IMR-90 (cell line): ENCODE measurements around the gene SAMD11. TPM values are rescaled to one million over a fixed set of nuclear protein-coding genes. Genes with fewer than 3 reads are reported as not detected.

Source experiments
- ATAC-seq: fragments of 200-7000 bp; cut with Tn5 transposase; 2 replicates; pipeline ENCODE4 v1.9.1; 2020; ENCODE audit warnings: low read depth, mild to moderate bottlenecking, moderate library complexity
- BruUV-seq: library from RNA; stranded (reverse); fragments of 400-500 nt; replicated peaks from 2 replicates; lab custom pipeline; 2021; lab: Mats Ljungman, UMichigan
- CTCF ChIA-PET: fragments of 300-600 bp; formaldehyde crosslinking; extraction: SDS; loops from one replicate; lab custom pipeline; 2021; ENCODE audit warnings: antibody characterized with exemption; lab: Yijun Ruan, JAX
- POLR2A ChIA-PET: fragments of 300-600 bp; sonication (Branson Sonifier 250); formaldehyde crosslinking; loops from one replicate; lab custom pipeline; 2022; ENCODE audit warnings: antibody characterized with exemption; ENCODE audit not compliant: unreplicated experiment; lab: Charles Lee
- DNase-seq: peaks from one replicate; pipeline ENCODE4 v3.0.0; 2013
- H2AFZ ChIP-seq: replicated peaks from 2 replicates; pipeline ENCODE3; 2013; ENCODE audit warnings: low read length, mild to moderate bottlenecking; ENCODE audit not compliant: poor library complexity
- H2AK5ac ChIP-seq: 2 replicates; pipeline ENCODE4 v1.6.1; 2013; ENCODE audit warnings: low read depth, low read length, inconsistent platforms
- H2AK9ac ChIP-seq: replicated peaks from 2 replicates; pipeline ENCODE3; 2013; ENCODE audit warnings: mild to moderate bottlenecking, low read depth, low read length, moderate library complexity; ENCODE audit not compliant: poor library complexity
- H2BK120ac ChIP-seq: 2 replicates; pipeline ENCODE4 v1.6.1; 2013; ENCODE audit warnings: low read depth, low read length, inconsistent platforms
- H2BK15ac ChIP-seq: 3 replicates; pipeline ENCODE4 v1.6.1; 2013; ENCODE audit warnings: low read depth, low read length, inconsistent platforms
- H2BK20ac ChIP-seq: 2 replicates; pipeline ENCODE4 v1.6.1; 2013; ENCODE audit warnings: low read depth, mild to moderate bottlenecking, inconsistent platforms, low read length, moderate library complexity
- H2BK5ac ChIP-seq: 2 replicates; pipeline ENCODE4 v1.6.1; 2013; ENCODE audit warnings: mild to moderate bottlenecking, low read depth, low read length, inconsistent platforms; ENCODE audit not compliant: poor library complexity, severe bottlenecking
- H3K14ac ChIP-seq: replicated peaks from 2 replicates; pipeline ENCODE4 v1.6.1; 2013; ENCODE audit warnings: low read depth, low read length, inconsistent platforms
- H3K18ac ChIP-seq: 2 replicates; pipeline ENCODE4 v1.6.1; 2013; ENCODE audit warnings: low read depth, low read length, control low read depth
- H3K23ac ChIP-seq: 2 replicates; pipeline ENCODE4 v1.6.1; 2013; ENCODE audit warnings: low read depth, low read length, inconsistent platforms
- H3K27ac ChIP-seq: 2 replicates; pipeline ENCODE4 v1.5.1; 2013; ENCODE audit warnings: mild to moderate bottlenecking, control low read depth, low read length; ENCODE audit not compliant: insufficient read depth
- H3K27me3 ChIP-seq: 2 replicates; pipeline ENCODE4 v1.6.1; 2013; ENCODE audit warnings: low read length; ENCODE audit not compliant: control insufficient read depth, insufficient read depth
- H3K36me3 ChIP-seq: 2 replicates; pipeline ENCODE4 v1.6.1; 2013; ENCODE audit warnings: low read length, mixed read lengths; ENCODE audit not compliant: control insufficient read depth, insufficient read depth
- H3K4ac ChIP-seq: 2 replicates; pipeline ENCODE4 v1.6.1; 2013; ENCODE audit warnings: low read depth, low read length, inconsistent platforms
- H3K4me1 ChIP-seq: 2 replicates; pipeline ENCODE4 v1.6.1; 2013; ENCODE audit warnings: low read length, mixed read lengths; ENCODE audit not compliant: control insufficient read depth, insufficient read depth
- H3K4me2 ChIP-seq: 2 replicates; pipeline ENCODE4 v1.6.1; 2013; ENCODE audit warnings: low read depth, mild to moderate bottlenecking, control low read depth, low read length, moderate library complexity
- H3K4me3 ChIP-seq: 2 replicates; pipeline ENCODE4 v1.5.1; 2013; ENCODE audit warnings: low read depth, mild to moderate bottlenecking, control low read depth, low read length, moderate library complexity; ENCODE audit not compliant: insufficient read depth
- H3K56ac ChIP-seq: 2 replicates; pipeline ENCODE4 v1.6.1; 2013; ENCODE audit warnings: low read length, inconsistent platforms; ENCODE audit not compliant: insufficient read depth; ENCODE audit errors: extremely low read depth
- H3K79me1 ChIP-seq, 2 experiments: 2 replicates each; pipeline ENCODE4 v1.6.1; 2013; ENCODE audit warnings: low read length in 2 of 2, inconsistent platforms in 1 of 2, low read depth in 1 of 2
- H3K9ac ChIP-seq: 2 replicates; pipeline ENCODE4 v1.6.1; 2013; ENCODE audit warnings: low read depth, low read length, control low read depth
- H3K9me1 ChIP-seq: 2 replicates; pipeline ENCODE4 v1.6.1; 2013; ENCODE audit warnings: low read length, inconsistent platforms; ENCODE audit not compliant: insufficient read depth
- H3K9me3 ChIP-seq: 2 replicates; pipeline ENCODE4 v1.6.1; 2013; ENCODE audit warnings: low read length; ENCODE audit not compliant: control insufficient read depth, insufficient read depth
- H4K20me1 ChIP-seq: 2 replicates; pipeline ENCODE4 v1.6.1; 2013; ENCODE audit warnings: low read length, inconsistent platforms; ENCODE audit not compliant: insufficient read depth
- H4K5ac ChIP-seq: 2 replicates; pipeline ENCODE4 v1.6.1; 2013; ENCODE audit warnings: mild to moderate bottlenecking, low read depth, low read length, control low read depth
- H4K8ac ChIP-seq, 2 experiments: 2 replicates each; pipeline ENCODE4 v1.6.1; 2013; ENCODE audit warnings: low read depth in 2 of 2, low read length in 2 of 2, control low read depth in 1 of 2, inconsistent platforms in 1 of 2
- H4K91ac ChIP-seq: 2 replicates; pipeline ENCODE4 v1.6.1; 2013; ENCODE audit warnings: low read depth, low read length, inconsistent platforms; ENCODE audit not compliant: insufficient read depth
- RFX5 ChIP-seq: IDR thresholded peaks from 2 replicates; pipeline ENCODE4 v1.8.0; 2012; ENCODE audit warnings: low read depth, mild to moderate bottlenecking, low read length, moderate library complexity
- WGBS, 2 experiments: methylation state at CpG; one replicate each; pipeline versions ENCODE4 v1.1.5 to v1.1.7; 2013; ENCODE audit warnings: missing lambda C conversion rate in 2 of 2; ENCODE audit not compliant: insufficient read length in 1 of 2; ENCODE audit errors: extremely low coverage in 2 of 2; 5-methylcytosine and 5-hydroxymethylcytosine counted together
- dilution Hi-C: fragments of 300-500 bp; cut with HindIII; formaldehyde crosslinking; loops from one replicate; pipeline ENCODE4 v1.14.3; 2018; ENCODE audit warnings: low sequenced_read_pairs; ENCODE audit not compliant: unreplicated experiment
- in situ Hi-C: fragments of 300-500 bp; cut with MboI; formaldehyde crosslinking; loops from 3 replicates; pipeline ENCODE4 v1.14.3; 2019; ENCODE audit warnings: low sequenced_read_pairs, inconsistent platforms, mixed read lengths
- intact Hi-C: fragments of 100-400 bp; cut with micrococcal nuclease; formaldehyde crosslinking; loops from 2 replicates; pipeline ENCODE4 v1.10.0; 2022
- polyA plus RNA-seq, 3 experiments: library from polyadenylated mRNA; depleted of rRNA; stranded (reverse); fragments of >200 nt; gene quantifications; 2 replicates each; pipeline ENCODE4 v1.2.3, GENCODE V29; 2012; ENCODE audit warnings: low replicate concordance in 1 of 3
- total RNA-seq: library from RNA; depleted of rRNA; stranded (reverse); fragments of >200 nt; gene quantifications from 2 replicates; pipeline ENCODE4 v1.2.3, GENCODE V29; 2012

SAMD11 gene
- total and polyA plus RNA-seq, 2 of the 4 experiments (the other 2 are of a cell fraction) = 5.9 to 22.9 TPM

- BruUV-seq = no TSS peak
- Histone ChIP-seq H2BK120ac (peak overlapping the region; percentile 5; the same call in 1 of the 2 replicates), H3K9me3 (no peaks in the 10 kb centered on the region), H2BK5ac (no peak overlapping the region), H3K4ac (no peak overlapping the region), H3K4me3 (no peak overlapping the region), H2AK5ac (no peak overlapping the region; the same call in 1 of the 2 replicates), H3K27ac (no peak overlapping the region), H4K8ac (peak overlapping the region in 1 of 2 experiments; percentile 63; a peak in 1 of 4 replicates), H3K18ac (no peak overlapping the region), H3K79me1 (no peaks in the 10 kb centered on the region), H4K20me1 (no peaks in the 10 kb centered on the region), H3K27me3 (peaks cover 30% of the 10 kb centered on the region), H2BK15ac (no peak overlapping the region), H3K14ac (no peak overlapping the region), H2AK9ac (no peak overlapping the region), H3K9me1 (peaks cover 5% of the 10 kb centered on the region), H3K36me3 (no peaks in the 10 kb centered on the region), H3K23ac (peak overlapping the region; percentile 52; the same call in 1 of the 2 replicates), H3K56ac (no peak overlapping the region), H2BK20ac (no peak overlapping the region), H3K4me1 (peaks cover 4% of the 10 kb centered on the region), H3K4me2 (peak overlapping the region; percentile 46), H3K9ac (no peak overlapping the region), H4K91ac (no peak overlapping the region), H4K5ac (no peak overlapping the region), H2AFZ (peak overlapping the region; percentile 83)
- dilution Hi-C loops (no loop called here), in situ Hi-C loops (no loop called here), intact Hi-C loops (no loop called here)
- ChIA-PET CTCF (no interaction called here), POLR2A (no interaction called here)
- no CpG with 5 or more reads among the region's 3 CpGs for WGBS, 2 experiments
- no peak for TF ChIP-seq RFX5
- peak; percentile 80 for ATAC-seq
- peak; percentile 53 for DNase-seq
Observed at GRCh38 chr1:890661-891060, 33.1 kb upstream of the SAMD11 start.
